Measurements from ENCODE around the gene TRIM60.

DNA sequence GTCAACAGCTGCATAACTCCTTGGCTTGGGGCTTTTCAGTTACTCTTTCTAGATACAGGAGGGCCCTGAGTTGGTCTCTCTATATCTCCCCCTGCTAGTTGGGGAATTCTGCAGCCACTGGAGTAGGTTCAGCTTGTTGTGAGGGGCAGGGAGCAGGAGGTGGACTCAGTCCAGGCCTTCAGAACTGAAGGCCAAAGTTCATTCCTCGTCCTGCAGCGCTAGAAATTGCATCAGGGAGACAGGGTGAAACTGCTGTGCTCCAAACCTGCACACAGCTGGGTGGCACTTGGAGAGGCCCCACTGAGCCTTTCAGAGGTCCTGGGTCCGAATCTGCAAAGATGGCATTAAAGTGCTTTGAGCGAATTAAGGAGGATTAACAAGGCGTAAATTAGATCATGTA, 24.9 kb upstream of the TRIM60 start:
- TF ChIP-seq, protein P1, sequence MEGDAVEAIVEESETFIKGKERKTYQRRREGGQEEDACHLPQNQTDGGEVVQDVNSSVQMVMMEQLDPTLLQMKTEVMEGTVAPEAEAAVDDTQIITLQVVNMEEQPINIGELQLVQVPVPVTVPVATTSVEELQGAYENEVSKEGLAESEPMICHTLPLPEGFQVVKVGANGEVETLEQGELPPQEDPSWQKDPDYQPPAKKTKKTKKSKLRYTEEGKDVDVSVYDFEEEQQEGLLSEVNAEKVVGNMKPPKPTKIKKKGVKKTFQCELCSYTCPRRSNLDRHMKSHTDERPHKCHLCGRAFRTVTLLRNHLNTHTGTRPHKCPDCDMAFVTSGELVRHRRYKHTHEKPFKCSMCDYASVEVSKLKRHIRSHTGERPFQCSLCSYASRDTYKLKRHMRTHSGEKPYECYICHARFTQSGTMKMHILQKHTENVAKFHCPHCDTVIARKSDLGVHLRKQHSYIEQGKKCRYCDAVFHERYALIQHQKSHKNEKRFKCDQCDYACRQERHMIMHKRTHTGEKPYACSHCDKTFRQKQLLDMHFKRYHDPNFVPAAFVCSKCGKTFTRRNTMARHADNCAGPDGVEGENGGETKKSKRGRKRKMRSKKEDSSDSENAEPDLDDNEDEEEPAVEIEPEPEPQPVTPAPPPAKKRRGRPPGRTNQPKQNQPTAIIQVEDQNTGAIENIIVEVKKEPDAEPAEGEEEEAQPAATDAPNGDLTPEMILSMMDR (IDR thresholded peaks at IDR 0.05), result no peak
- no peak for TF ChIP-seq ZFX (IDR thresholded peaks at IDR 0.05; ENCODE audit: borderline replicate concordance)
